ENCODE measurements around the gene ABCC1.

The ABCC1 gene

GRCh38 chr16:16191493-16192167, 242.2 kb downstream of the ABCC1 start:
- Histone ChIP-seq H3K36me3 (ENCODE audit: control insufficient read depth, low read length) (no peaks in the 10 kb centered on the region), H3K27ac (ENCODE audit: low read depth, low read length) (no peak overlapping the region), H3F3A (ENCODE audit: control insufficient read depth, insufficient read depth) (no peaks in the 10 kb centered on the region; the same call in 1 of the 2 replicates), H3K4me3 (ENCODE audit: low read length) (no peak overlapping the region), H3K9me2 (replicated peaks; ENCODE audit: control insufficient read depth, low read length) (no peaks in the 10 kb centered on the region), H3K27me3 (ENCODE audit: control insufficient read depth, low read length) (peaks cover 7% of the 10 kb centered on the region; the same call in 1 of the 2 replicates), H3K9me3 (ENCODE audit: control insufficient read depth, insufficient read depth, low read length) (no peaks in the 10 kb centered on the region), H3K4me2 (ENCODE audit: low read length) (no peak overlapping the region), H4K20me1 (ENCODE audit: control insufficient read depth, insufficient read depth, low read depth, low read length) (no peaks in the 10 kb centered on the region), H3K4me1 (ENCODE audit: control insufficient read depth, low read length) (no peaks in the 10 kb centered on the region), H3K79me2 (ENCODE audit: control insufficient read depth, low read length) (no peaks in the 10 kb centered on the region)
- TF ChIP-seq EZH2phosphoT487 (IDR thresholded peaks at IDR 0.05; ENCODE audit: borderline replicate concordance, low read length) (no peak), CTCF (IDR thresholded peaks at IDR 0.05; ENCODE audit: low read depth, low read length, poor library complexity, severe bottlenecking) (no peak)

Data from DOHH2 (cell line).